HG03159 (cell line): Measurements from ENCODE around the gene CELSR2.

ENCODE experiments used
- ATAC-seq: cut with Tn5 transposase; IDR thresholded peaks from one replicate; pipeline ENCODE4 v1.9.1; 2021; ENCODE audit warnings: mild to moderate bottlenecking, moderate library complexity; ENCODE audit not compliant: unreplicated experiment

Gene CELSR2

GRCh38 chr1:109261578-109261977 is 12.2 kb downstream of the CELSR2 start:
- no peak for ATAC-seq

DNA sequence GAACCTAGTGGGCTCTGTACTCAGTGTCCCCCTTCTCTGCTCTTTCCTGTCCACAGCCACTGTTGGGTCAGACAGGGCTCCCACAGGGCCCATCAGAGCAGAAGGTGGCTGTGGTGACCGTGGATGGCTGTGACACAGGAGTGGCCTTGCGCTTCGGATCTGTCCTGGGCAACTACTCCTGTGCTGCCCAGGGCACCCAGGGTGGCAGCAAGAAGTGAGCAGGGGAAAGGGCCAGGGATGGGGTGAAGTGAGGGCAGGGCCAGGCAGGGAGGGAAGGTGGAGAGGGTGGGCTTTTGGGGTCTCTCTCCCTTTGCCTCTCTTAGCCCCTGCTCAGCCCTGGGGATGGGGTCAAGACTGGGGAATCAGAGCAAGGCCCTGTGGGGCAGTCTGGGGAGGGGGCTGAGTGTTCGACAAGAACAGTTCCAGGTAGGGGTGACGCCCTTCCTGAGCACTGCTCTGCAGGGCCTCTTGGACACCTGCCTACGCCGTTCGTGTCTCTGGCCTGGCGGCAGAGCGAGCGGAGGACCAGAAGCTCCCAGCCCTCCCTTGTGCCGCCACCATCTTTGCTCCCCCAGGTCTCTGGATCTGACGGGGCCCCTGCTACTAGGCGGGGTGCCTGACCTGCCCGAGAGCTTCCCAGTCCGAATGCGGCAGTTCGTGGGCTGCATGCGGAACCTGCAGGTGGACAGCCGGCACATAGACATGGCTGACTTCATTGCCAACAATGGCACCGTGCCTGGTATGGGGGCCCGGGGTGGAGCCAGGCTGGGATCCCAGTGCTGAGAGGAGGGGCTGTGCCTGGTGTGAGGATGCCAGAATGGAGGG is 13.1 kb downstream of the CELSR2 start:
- no peak for ATAC-seq

DNA sequence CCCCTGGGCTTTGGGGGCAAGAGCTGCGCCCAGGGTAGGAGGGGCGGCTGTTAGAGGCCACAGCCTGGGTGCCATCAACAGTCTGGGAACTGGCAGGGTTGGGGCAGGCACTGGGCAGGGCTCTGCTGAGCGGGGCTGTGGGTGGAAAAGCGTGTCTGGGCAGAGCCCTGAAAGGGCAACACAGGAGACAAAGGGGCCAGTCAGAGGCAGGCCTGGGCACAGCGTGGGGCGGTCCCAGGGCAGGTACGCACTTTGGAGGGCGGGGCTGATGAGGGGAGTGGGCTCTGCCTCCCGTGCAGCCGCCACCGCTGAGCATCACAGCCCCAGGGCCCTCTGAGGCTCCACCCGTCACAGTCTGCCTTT is 13.9 kb downstream of the CELSR2 start:
- no peak for ATAC-seq

DNA sequence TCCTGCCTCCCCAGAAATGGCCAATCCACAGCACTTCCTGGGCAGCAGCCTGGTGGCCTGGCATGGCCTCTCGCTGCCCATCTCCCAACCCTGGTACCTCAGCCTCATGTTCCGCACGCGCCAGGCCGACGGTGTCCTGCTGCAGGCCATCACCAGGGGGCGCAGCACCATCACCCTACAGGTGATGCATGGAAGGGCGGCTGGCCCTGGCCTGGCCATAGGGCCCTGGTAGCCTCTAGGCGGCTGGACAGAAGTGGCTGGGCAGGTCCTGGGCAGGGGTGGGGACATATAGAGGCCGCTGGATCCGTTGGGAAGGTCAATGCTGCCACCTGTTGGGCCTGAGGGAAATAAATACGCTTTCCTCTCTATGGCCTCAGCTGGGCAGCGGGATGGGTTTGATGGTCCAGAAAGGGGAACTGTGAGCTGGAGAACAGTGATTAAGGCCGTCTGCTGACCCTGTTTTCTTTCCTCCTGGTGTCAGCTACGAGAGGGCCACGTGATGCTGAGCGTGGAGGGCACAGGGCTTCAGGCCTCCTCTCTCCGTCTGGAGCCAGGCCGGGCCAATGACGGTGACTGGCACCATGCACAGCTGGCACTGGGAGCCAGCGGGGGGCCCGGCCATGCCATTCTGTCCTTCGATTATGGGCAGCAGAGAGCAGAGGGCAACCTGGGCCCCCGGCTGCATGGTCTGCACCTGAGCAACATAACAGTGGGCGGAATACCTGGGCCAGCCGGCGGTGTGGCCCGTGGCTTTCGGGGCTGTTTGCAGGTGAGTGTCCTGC is 14.4 kb downstream of the CELSR2 start:
- peak; percentile 74 for ATAC-seq

DNA sequence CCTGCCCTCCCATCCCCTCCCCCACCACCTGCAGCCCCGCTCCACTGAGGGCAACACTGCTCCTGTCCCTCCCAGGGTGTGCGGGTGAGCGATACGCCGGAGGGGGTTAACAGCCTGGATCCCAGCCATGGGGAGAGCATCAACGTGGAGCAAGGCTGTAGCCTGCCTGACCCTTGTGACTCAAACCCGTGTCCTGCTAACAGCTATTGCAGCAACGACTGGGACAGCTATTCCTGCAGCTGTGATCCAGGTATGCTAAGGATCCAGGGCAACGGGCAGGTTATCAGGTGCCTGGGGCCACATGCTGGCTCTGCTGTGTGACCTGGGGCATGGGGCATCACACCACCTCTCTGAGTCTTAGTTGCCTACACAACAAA is 15.0 kb downstream of the CELSR2 start:
- no peak for ATAC-seq

DNA sequence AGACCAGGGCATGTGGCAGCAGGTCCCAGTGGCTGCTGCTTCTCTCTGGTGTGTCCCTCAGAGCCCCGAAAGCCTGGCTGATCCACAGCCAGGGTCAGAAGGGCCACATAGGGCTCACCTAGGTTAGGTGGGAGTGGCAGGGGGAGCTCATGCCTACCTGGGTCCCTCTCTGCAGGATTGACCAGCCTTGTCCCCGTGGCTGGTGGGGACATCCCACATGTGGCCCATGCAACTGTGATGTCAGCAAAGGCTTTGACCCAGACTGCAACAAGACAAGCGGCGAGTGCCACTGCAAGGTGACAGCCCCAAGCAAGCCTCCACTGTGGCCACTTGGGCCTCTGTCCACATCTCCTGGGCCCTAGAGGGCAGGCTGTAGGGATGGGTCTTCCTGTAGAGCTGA is 15.7 kb downstream of the CELSR2 start:
- no peak for ATAC-seq

DNA sequence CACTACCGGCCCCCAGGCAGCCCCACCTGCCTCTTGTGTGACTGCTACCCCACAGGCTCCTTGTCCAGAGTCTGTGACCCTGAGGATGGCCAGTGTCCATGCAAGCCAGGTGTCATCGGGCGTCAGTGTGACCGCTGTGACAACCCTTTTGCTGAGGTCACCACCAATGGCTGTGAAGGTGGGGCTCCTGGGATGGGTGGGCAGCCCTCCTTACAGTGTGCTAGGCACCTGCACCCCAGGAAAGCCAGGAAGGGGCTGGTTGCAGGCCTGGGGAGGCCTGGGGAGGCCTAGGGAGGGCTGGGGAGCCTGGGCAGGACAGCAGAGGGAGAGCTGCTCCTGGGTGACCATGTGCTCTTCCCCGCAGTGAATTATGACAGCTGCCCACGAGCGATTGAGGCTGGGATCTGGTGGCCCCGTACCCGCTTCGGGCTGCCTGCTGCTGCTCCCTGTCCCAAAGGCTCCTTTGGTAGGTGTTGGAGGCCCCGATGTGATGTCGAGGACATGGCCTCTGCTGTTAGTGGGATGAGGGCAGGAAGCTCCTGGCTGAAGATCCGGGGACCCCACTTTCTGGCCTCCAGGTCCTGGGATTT is 16.5 kb downstream of the CELSR2 start:
- no peak for ATAC-seq

- ATAC-seq = no peak
Measured at GRCh38 chr1:109266965-109267364, 17.6 kb downstream of the CELSR2 start.

GRCh38 chr1:109267743-109268300 is 18.5 kb downstream of the CELSR2 start:
- no peak for ATAC-seq

- no peak for ATAC-seq
Measured at GRCh38 chr1:109268431-109269211, 19.3 kb downstream of the CELSR2 start.

GRCh38 chr1:109269212-109269980 is 20.1 kb downstream of the CELSR2 start:
- no peak for ATAC-seq

GRCh38 chr1:109269981-109270622 is 20.8 kb downstream of the CELSR2 start:
- no peak for ATAC-seq

DNA sequence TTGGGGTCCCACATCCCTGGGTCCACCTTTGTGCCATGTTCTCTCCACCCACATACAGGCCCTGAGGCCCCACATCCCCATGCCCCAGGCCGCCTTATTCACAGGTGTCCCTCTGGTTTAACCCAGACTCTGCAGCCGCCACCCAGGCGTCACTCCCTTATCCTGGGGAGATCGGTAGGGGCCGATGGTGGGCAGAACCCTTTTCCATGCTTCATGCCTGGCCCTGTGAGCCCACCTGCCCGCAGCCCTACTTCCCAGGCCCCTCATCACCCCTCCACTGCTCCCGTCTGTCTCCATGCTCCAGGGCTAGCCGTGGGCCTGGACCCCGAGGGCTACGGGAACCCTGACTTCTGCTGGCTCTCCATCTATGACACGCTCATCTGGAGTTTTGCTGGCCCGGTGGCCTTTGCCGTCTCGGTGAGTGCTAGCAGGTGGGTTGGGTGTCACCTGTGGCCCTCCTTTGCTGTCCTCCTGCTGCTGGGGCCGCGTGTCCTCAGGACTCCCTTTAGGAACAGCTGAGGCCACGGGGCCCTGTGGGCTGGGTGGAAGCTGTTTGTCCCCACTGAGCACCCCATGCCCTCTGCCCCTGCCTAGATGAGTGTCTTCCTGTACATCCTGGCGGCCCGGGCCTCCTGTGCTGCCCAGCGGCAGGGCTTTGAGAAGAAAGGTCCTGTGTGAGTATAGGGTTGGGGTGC is 21.4 kb downstream of the CELSR2 start:
- ATAC-seq = no peak

DNA sequence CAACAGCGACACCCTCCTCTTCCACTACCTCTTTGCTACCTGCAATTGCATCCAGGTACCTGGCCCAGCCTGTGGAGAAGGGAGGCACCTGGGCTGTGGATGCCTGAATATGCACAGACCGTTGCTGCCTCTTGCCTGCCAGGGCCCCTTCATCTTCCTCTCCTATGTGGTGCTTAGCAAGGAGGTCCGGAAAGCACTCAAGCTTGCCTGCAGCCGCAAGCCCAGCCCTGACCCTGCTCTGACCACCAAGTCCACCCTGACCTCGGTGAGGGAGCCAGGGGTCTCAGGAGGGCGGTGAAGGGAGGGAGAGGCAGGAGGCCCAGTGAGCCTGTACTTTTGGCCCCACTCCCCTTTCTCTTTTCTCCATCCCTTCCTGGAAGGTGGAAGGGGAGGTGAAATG is 22.1 kb downstream of the CELSR2 start:
- no peak for ATAC-seq

GRCh38 chr1:109272021-109272799 is 22.9 kb downstream of the CELSR2 start:
- ATAC-seq = no peak

GRCh38 chr1:109272831-109273547 is 23.6 kb downstream of the CELSR2 start:
- ATAC-seq = no peak

DNA sequence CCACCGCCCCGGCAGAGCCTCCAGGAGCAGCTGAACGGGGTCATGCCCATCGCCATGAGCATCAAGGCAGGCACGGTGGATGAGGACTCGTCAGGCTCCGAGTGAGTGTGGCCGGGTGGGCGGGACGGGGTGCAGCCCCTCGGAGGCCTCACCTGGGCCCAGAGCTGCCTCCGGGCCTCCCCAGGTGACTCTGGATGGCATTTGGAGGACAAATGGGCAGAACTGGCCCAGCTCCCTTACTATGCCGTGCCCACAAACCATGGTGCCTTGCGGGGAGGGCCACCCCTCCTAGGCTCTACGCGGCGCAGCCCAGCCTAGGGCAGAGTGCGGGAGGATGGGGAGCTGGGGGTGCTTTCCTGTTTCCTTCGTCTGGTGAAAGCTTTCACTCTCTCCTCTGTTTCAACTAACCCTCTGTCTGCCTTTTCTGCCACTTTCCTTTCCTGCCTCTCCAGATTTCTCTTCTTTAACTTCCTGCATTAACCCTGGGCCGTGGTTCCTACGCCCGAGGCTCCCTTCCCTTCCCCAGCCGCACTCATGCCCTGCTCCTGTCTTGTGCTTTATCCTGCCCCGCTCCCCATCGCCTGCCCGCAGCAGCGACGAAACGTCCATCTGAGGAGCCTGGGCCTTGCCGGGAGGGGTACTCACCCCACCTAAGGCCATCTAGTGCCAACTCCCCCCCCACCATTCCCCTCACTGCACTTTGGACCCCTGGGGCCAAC is 24.4 kb downstream of the CELSR2 start:
- ATAC-seq = no peak
